ENCODE results near the gene ZAR1. TPM values are rescaled to one million over a fixed set of nuclear protein-coding genes. Genes with fewer than 3 reads are reported as not detected.

ZAR1 gene
- total RNA-seq, 2 donors from 2014 or later: 0.68 to 1.8 TPM

DNA sequence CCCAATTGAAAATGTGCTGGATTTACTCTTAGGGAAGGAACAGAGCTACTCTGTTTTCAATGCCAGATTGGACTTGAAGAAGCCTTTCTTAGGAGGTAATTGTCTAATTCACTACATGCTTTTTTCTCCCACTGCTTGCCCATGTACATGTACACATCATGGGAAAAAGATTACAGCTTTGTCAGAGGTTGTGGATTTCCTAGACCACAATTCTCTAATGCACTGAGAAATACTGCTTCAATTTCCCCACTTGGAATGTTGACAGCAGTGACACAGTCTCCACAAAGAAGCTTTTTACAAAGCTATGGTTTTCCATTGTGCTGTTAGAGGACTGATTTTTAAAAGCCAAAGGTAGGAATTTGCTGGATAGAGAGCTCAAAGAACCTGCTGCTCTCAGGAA, 19.5 kb downstream of the ZAR1 start:
- Histone ChIP-seq H3K4me1 (ENCODE audit: control insufficient read depth in 1 of 2, low read depth in 2 of 2) (peaks cover 0 to 5% of the 10 kb centered on the region in 2 donors), H3K27ac (no peak overlapping the region), H3K9me3 (no peaks in the 10 kb centered on the region), H3K36me3 (peaks cover 56% of the 10 kb centered on the region), H3K27me3 (replicated peaks; ENCODE audit: insufficient read depth) (no peaks in the 10 kb centered on the region), H3K4me3 (no peak overlapping the region)
- TF ChIP-seq, protein P1, sequence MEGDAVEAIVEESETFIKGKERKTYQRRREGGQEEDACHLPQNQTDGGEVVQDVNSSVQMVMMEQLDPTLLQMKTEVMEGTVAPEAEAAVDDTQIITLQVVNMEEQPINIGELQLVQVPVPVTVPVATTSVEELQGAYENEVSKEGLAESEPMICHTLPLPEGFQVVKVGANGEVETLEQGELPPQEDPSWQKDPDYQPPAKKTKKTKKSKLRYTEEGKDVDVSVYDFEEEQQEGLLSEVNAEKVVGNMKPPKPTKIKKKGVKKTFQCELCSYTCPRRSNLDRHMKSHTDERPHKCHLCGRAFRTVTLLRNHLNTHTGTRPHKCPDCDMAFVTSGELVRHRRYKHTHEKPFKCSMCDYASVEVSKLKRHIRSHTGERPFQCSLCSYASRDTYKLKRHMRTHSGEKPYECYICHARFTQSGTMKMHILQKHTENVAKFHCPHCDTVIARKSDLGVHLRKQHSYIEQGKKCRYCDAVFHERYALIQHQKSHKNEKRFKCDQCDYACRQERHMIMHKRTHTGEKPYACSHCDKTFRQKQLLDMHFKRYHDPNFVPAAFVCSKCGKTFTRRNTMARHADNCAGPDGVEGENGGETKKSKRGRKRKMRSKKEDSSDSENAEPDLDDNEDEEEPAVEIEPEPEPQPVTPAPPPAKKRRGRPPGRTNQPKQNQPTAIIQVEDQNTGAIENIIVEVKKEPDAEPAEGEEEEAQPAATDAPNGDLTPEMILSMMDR (IDR thresholded peaks at IDR 0.05): no peak
- ATAC-seq (ENCODE audit: insufficient number of reproducible peaks, low FRiP score, low read depth) (no peak), DNase-seq (ENCODE audit: low spot score) (no peak)

DNA sequence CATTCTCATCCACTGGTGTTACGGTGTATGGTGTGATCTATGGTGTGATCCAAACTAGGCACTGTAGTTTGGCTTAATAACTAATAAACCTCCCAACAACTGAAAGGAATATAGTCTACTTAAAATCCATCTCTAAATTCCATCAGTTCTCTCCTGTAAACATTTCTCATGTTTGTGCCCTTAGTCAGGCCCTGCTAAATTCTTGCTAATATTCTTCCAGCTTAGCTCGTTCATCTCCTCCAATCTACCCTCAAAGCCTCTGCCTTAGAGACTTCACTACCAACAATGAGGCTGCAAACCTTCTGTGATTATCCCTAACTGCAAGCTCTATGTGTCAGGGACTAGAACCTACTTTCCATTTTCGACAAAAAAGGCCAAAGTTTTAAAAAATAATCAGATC, 28.1 kb downstream of the ZAR1 start:
- no peaks in the 10 kb centered on the region for H3K9me3 ChIP-seq
- DNase-seq (ENCODE audit: low spot score): no peak
- no peaks in the 10 kb centered on the region for H3K27me3 ChIP-seq (replicated peaks; ENCODE audit: insufficient read depth)
- H3K4me1 ChIP-seq (ENCODE audit: control insufficient read depth in 1 of 2, low read depth in 2 of 2): peaks cover 0 to 5% of the 10 kb centered on the region in 2 donors
- no peak for ATAC-seq (ENCODE audit: insufficient number of reproducible peaks, low FRiP score, low read depth)
- H3K27ac ChIP-seq: no peak overlapping the region
- TF ChIP-seq, protein P1 (IDR thresholded peaks at IDR 0.05): no peak
- H3K4me3 ChIP-seq: no peak overlapping the region
- H3K36me3 ChIP-seq: peaks cover 48% of the 10 kb centered on the region

DNA sequence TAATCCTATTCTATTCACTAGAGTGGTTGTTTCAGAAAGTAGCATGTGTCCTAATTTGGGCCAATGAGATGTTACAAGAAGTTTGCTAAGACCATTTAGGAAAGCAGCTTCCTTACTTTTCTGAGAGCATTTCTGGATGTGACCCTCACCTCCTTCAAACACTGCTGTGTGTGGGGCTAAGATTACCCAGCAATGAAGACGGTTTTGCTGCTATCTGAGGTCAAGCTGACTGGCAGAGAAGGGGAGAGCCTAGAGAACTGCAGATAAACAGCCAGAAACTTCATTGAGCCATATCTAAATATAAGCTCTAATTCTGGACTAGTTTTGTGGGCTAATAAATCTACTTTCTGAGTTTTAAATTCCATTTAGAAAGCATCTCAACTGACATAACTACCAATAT, 36.4 kb downstream of the ZAR1 start:
- Histone ChIP-seq H3K36me3 (peaks cover 45% of the 10 kb centered on the region), H3K4me1 (ENCODE audit: control insufficient read depth in 1 of 2, low read depth in 2 of 2) (no peaks in the 10 kb centered on the region), H3K27ac (no peak overlapping the region), H3K27me3 (replicated peaks; ENCODE audit: insufficient read depth) (no peaks in the 10 kb centered on the region), H3K4me3 (no peak overlapping the region), H3K9me3 (no peaks in the 10 kb centered on the region)
- TF ChIP-seq, protein P1 (IDR thresholded peaks at IDR 0.05): no peak
- no peak for DNase-seq (ENCODE audit: low spot score)
- ATAC-seq (ENCODE audit: insufficient number of reproducible peaks, low FRiP score, low read depth): no peak

DNA sequence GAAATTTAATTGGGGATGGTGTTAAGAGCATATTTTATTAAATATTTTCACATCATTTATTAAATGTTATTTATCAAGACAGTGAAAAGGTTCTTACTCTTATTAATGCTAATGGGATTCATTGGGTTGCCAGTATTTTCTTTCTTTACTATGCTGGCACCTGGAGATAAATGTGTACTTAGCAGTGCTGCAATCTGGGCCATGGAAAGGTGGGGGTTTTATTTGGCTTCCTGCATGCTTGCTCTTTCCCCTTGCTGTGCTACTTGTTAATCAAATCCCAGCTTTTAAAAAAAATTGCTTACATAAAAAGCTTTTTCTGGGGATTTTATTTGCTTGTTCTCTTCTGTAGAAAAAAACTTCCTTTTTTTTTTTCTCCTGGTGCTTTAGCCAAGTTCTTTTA, 48.3 kb downstream of the ZAR1 start:
- H3K4me3 ChIP-seq: no peak overlapping the region
- no peaks in the 10 kb centered on the region for H3K27me3 ChIP-seq (replicated peaks; ENCODE audit: insufficient read depth)
- ATAC-seq (ENCODE audit: insufficient number of reproducible peaks, low FRiP score, low read depth): no peak
- peaks cover 45% of the 10 kb centered on the region for H3K36me3 ChIP-seq
- no peak overlapping the region for H3K27ac ChIP-seq
- H3K4me1 ChIP-seq (ENCODE audit: control insufficient read depth in 1 of 2, low read depth in 2 of 2): peaks cover 14 to 28% of the 10 kb centered on the region in 2 donors
- no peaks in the 10 kb centered on the region for H3K9me3 ChIP-seq
- no peak for DNase-seq (ENCODE audit: low spot score)
- TF ChIP-seq, protein P1 (IDR thresholded peaks at IDR 0.05): no peak

DNA sequence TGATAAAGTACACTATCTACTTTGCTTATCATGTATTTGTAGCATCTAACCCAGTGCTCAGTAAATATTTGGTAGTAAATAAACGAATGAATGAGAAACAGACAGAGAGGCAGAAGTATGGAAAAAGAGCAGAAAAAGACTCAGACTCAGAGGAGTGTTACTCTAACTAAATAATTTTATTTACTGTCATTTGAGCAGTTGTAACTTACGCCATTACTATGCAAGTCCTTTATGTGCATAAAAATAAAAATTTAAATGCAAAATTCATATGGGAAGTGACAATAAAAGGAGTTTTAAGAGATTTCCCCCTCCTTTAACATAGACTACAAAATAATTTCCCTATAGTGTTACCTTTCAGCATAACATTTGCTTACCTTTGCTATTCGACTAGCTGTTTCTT, 49.5 kb downstream of the ZAR1 start:
- H3K9me3 ChIP-seq: no peaks in the 10 kb centered on the region
- ATAC-seq (ENCODE audit: insufficient number of reproducible peaks, low FRiP score, low read depth) (no peak), DNase-seq (ENCODE audit: low spot score) (no peak)
- H3K36me3 ChIP-seq: peaks cover 41% of the 10 kb centered on the region
- H3K4me3 ChIP-seq: no peak overlapping the region
- H3K4me1 ChIP-seq (ENCODE audit: control insufficient read depth in 1 of 2, low read depth in 2 of 2): peaks cover 14 to 28% of the 10 kb centered on the region in 2 donors
- H3K27me3 ChIP-seq (replicated peaks; ENCODE audit: insufficient read depth): no peaks in the 10 kb centered on the region
- H3K27ac ChIP-seq: no peak overlapping the region
- TF ChIP-seq, protein P1 (IDR thresholded peaks at IDR 0.05): no peak

Data from thoracic aorta (tissue), 2 donors.